B cell (primary cell): Measurements from ENCODE around the gene SERHL2. TPM values are rescaled to one million over a fixed set of nuclear protein-coding genes. Genes with fewer than 3 reads are reported as not detected.
"Not testable (repeated sequence)": the region's sequence is repeated elsewhere in the genome, so short reads cannot be mapped to it uniquely, and the experiment has no call there.

ENCODE experiments used
- ATAC-seq: fragments of 200-7000 bp; cut with Tn5 transposase; one replicate; pipeline ENCODE4 v1.10.0; 2021; ENCODE audit warnings: low read depth, mild to moderate bottlenecking, moderate number of reproducible peaks, moderate library complexity
- CTCF ChIA-PET: fragments of 350-600 bp; sonication (Branson Sonifier 250); formaldehyde crosslinking; loops from one replicate; lab custom pipeline; 2021; ENCODE audit warnings: antibody characterized with exemption, inconsistent platforms; lab: Charles Lee
- POLR2A ChIA-PET: fragments of 350-600 bp; sonication (Branson Sonifier 250); formaldehyde crosslinking; loops from one replicate; lab custom pipeline; 2021; ENCODE audit warnings: antibody characterized with exemption; lab: Charles Lee
- DNase-seq: peaks from one replicate; pipeline ENCODE4 v3.0.0; 2013
- H2AFZ ChIP-seq: 2 replicates; pipeline ENCODE4 v1.6.1; 2012; ENCODE audit warnings: mild to moderate bottlenecking, low read depth, low read length; ENCODE audit not compliant: insufficient read depth, poor library complexity, severe bottlenecking
- H3K27ac ChIP-seq, 2 donors: 1 replicate in 1 of 2; 2 replicates in 1 of 2; pipeline ENCODE4 v1.5.1; 2012 to 2013; ENCODE audit warnings: low read length in 2 of 2, mild to moderate bottlenecking in 2 of 2, moderate library complexity in 1 of 2
- H3K27me3 ChIP-seq, 4 experiments: fragments of 200-600 bp in 1 of 4; sonication (generic) in 1 of 4; replicated peaks in 1 of 4; 1 replicate in 2 of 4; 2 replicates in 2 of 4; pipeline versions ENCODE4 v1.6.1 to v1.7.0; 2013 to 2016; ENCODE audit warnings: low read length in 3 of 4, mild to moderate bottlenecking in 2 of 4, mixed read lengths in 1 of 4, moderate library complexity in 1 of 4; ENCODE audit not compliant: insufficient read depth in 4 of 4, control insufficient read depth in 3 of 4; ENCODE audit errors: control extremely low read depth in 1 of 4
- H3K36me3 ChIP-seq, 2 experiments: replicated peaks in 1 of 2; 1 replicate in 1 of 2; 2 replicates in 1 of 2; pipeline versions ENCODE4 v1.6.1 to v1.7.1; 2013; ENCODE audit warnings: low read length in 1 of 2; ENCODE audit not compliant: insufficient read depth in 2 of 2, control insufficient read depth in 1 of 2; ENCODE audit errors: control extremely low read depth in 1 of 2, extremely low read depth in 1 of 2
- H3K4me1 ChIP-seq, 2 donors: fragments of 200-600 bp in 1 of 2; sonication (generic) in 1 of 2; 1 replicate in 1 of 2; 2 replicates in 1 of 2; pipeline versions ENCODE4 v1.5.1 to v1.6.1; 2013 to 2017; ENCODE audit warnings: low read length in 2 of 2; ENCODE audit not compliant: control insufficient read depth in 2 of 2, insufficient read depth in 2 of 2
- H3K4me2 ChIP-seq: replicated peaks from 2 replicates; pipeline ENCODE3; 2012; ENCODE audit warnings: mild to moderate bottlenecking, low read depth, low read length; ENCODE audit not compliant: poor library complexity, severe bottlenecking
- H3K4me3 ChIP-seq, 5 experiments: fragments of 200-600 bp in 1 of 5; sonication (generic) in 1 of 5; 1 replicate in 3 of 5; 2 replicates in 2 of 5; pipeline versions ENCODE4 v1.5.1 to v1.7.0; 2011 to 2016; ENCODE audit warnings: low read length in 4 of 5, mild to moderate bottlenecking in 4 of 5, low read depth in 2 of 5, control low read depth in 1 of 5, moderate library complexity in 1 of 5; ENCODE audit not compliant: insufficient read depth in 1 of 5; ENCODE audit errors: control extremely low read depth in 1 of 5, extremely low read depth in 1 of 5
- H3K79me2 ChIP-seq: fragments of 200-600 bp; sonication (generic); one replicate; pipeline ENCODE4 v1.6.0; 2016; ENCODE audit warnings: low read length; ENCODE audit not compliant: control insufficient read depth, insufficient read depth
- H3K9ac ChIP-seq: fragments of 200-600 bp; sonication (generic); 2 replicates; pipeline ENCODE4 v1.6.1; 2017; ENCODE audit warnings: mild to moderate bottlenecking, low read length, moderate library complexity
- H3K9me3 ChIP-seq, 3 donors: one replicate each; pipeline versions ENCODE4 v1.6.1 to v1.7.1; 2013; ENCODE audit warnings: low read length in 2 of 3; ENCODE audit not compliant: control insufficient read depth in 2 of 3, insufficient read depth in 1 of 3; ENCODE audit errors: control extremely low read depth in 1 of 3
- H4K20me1 ChIP-seq: 2 replicates; pipeline ENCODE4 v1.6.0; 2012; ENCODE audit warnings: mild to moderate bottlenecking, low read length; ENCODE audit not compliant: insufficient read depth, control insufficient read depth, poor library complexity, severe bottlenecking
- H3K27ac Mint-ChIP-seq: one replicate; pipeline ENCODE4 v1.8.0; 2021; ENCODE audit warnings: mixed read lengths
- H3K27me3 Mint-ChIP-seq: one replicate; pipeline ENCODE4 v1.8.0; 2021; ENCODE audit warnings: mixed read lengths
- H3K4me1 Mint-ChIP-seq: one replicate; pipeline ENCODE4 v1.8.0; 2021; ENCODE audit warnings: mixed read lengths
- H3K4me3 Mint-ChIP-seq: one replicate; pipeline ENCODE4 v1.8.0; 2021; ENCODE audit warnings: mixed read lengths
- H3K9me3 Mint-ChIP-seq: one replicate; pipeline ENCODE4 v1.8.0; 2022; ENCODE audit warnings: mixed read lengths; ENCODE audit not compliant: insufficient read depth
- EZH2 ChIP-seq: IDR thresholded peaks from 2 replicates; pipeline ENCODE4 v1.6.1; 2012; ENCODE audit warnings: borderline replicate concordance, low read depth, mild to moderate bottlenecking, moderate library complexity, low read length; ENCODE audit not compliant: insufficient read depth, poor library complexity, severe bottlenecking
- WGBS: methylation state at CpG from one replicate; pipeline ENCODE4 v1.1.5; 2013; ENCODE audit warnings: missing lambda C conversion rate; ENCODE audit not compliant: insufficient coverage; 5-methylcytosine and 5-hydroxymethylcytosine counted together
- intact Hi-C: fragments of 100-400 bp; cut with micrococcal nuclease; formaldehyde crosslinking; loops from one replicate; pipeline ENCODE4 v1.10.0; 2022
- polyA plus RNA-seq: library from polyadenylated mRNA; depleted of rRNA; stranded (reverse); fragments of >200 nt; gene quantifications from 2 replicates; pipeline ENCODE4 v1.2.3, GENCODE V29; 2012
- total RNA-seq, 2 donors: library from RNA; stranded (reverse); fragments of 120-200 nt in 1 of 2; gene quantifications; 1 replicate in 1 of 2; 2 replicates in 1 of 2; pipeline versions ENCODE4 v1.2.3 to v1.2.4, GENCODE V29; 2013 to 2022
- TF ChIP-seq, protein P1 (sequence below): fragments of 200-600 bp; IDR thresholded peaks from one replicate; pipeline ENCODE4 v1.8.0; 2022; ENCODE audit warnings: antibody characterized with exemption, mild to moderate bottlenecking

The SERHL2 gene
- total and polyA plus RNA-seq, 2 donors (not counting 1 experiment from before 2014, with no cell fraction given): 5.5 to 7.3 TPM

DNA sequence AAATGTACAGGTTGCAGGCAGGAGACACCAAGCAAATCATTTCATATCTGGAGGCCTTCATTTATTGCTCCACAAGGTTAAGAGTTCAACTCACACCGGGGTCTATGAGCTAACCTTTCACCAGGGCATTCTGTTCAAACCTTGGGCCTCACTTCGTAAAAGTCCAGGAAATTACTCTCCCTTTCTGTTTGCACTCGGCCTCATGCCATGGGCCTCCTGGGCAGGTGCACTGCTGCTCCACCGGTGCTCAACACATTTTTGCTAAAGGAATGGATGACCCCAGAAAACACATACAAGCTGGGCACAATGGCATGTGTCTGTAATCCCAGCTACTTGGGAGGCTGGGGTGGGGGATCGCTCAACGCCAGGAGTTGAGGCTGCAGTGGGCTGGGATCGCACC is 17.6 kb upstream of the SERHL2 start:
- POLR2A ChIA-PET: interaction anchor here (0.6 to 2.4 kb wide), 4 partner anchors 12 to 139 kb away, joined by 3 to 10 read pairs (median 4); partner anchors contain the start of gene POLDIP3
- H3K4me1 Mint-ChIP-seq: peaks cover 70% of the 10 kb centered on the region
- H3K9me3 ChIP-seq: no peaks in the 10 kb centered on the region
- no peak for ATAC-seq
- no peak for TF ChIP-seq EZH2
- TF ChIP-seq, protein P1, sequence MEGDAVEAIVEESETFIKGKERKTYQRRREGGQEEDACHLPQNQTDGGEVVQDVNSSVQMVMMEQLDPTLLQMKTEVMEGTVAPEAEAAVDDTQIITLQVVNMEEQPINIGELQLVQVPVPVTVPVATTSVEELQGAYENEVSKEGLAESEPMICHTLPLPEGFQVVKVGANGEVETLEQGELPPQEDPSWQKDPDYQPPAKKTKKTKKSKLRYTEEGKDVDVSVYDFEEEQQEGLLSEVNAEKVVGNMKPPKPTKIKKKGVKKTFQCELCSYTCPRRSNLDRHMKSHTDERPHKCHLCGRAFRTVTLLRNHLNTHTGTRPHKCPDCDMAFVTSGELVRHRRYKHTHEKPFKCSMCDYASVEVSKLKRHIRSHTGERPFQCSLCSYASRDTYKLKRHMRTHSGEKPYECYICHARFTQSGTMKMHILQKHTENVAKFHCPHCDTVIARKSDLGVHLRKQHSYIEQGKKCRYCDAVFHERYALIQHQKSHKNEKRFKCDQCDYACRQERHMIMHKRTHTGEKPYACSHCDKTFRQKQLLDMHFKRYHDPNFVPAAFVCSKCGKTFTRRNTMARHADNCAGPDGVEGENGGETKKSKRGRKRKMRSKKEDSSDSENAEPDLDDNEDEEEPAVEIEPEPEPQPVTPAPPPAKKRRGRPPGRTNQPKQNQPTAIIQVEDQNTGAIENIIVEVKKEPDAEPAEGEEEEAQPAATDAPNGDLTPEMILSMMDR: no peak
- H3K27ac Mint-ChIP-seq: peak overlapping the region; percentile 85
- H3K79me2 ChIP-seq: no peaks in the 10 kb centered on the region
- peak overlapping the region; percentile 59 for H3K4me2 ChIP-seq
- no peak overlapping the region for H2AFZ ChIP-seq
- H3K27me3 ChIP-seq: no peaks in the 10 kb centered on the region
- H3K27ac ChIP-seq: peak overlapping the region in 1 of 2 donors; percentile 75
- no peaks in the 10 kb centered on the region for H3K27me3 Mint-ChIP-seq
- H3K4me3 Mint-ChIP-seq: peak overlapping the region; percentile 72
- peak overlapping the region in 1 of 5 experiments; percentile 20 for H3K4me3 ChIP-seq
- H3K36me3 ChIP-seq: no peaks in the 10 kb centered on the region
- WGBS: 91% methylated on average over 7 of the region's 7 CpGs
- no peak overlapping the region for H3K9ac ChIP-seq
- peaks cover 44 to 76% of the 10 kb centered on the region in 2 donors for H3K4me1 ChIP-seq
- CTCF ChIA-PET: interaction anchor here (1.2 to 6.6 kb wide), 2 partner anchors 14 to 98 kb away, joined by 3 to 59 read pairs; no protein-coding TSS in a partner anchor
- no peaks in the 10 kb centered on the region for H3K9me3 Mint-ChIP-seq
- intact Hi-C loops: no loop called here
- DNase-seq: no peak
- H4K20me1 ChIP-seq: no peaks in the 10 kb centered on the region

DNA sequence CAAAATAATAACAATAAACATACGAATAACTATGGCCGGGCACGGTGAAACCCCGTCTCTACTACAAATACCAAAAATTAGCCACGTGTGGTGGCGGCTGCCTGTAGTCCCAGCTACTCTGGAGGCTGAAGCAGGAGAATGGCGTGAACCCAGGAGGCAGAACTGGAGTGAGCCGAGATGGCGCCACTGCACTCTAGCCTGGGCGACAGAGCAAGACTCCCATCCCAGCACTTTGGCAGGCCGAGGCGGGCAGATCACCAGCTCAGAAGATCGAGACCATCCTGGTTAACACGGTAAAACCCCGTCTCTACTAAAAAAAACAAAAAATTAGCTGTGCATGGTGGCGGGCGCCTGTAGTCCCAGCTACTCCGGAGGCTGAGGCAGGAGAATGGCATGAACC is 17.1 kb upstream of the SERHL2 start:
- not testable (repeated sequence) for H3K36me3 ChIP-seq, ATAC-seq, H3K79me2 ChIP-seq, H3K9me3 Mint-ChIP-seq, H3K27me3 Mint-ChIP-seq, H4K20me1 ChIP-seq, DNase-seq, H3K27me3 ChIP-seq, H3K9ac ChIP-seq, H3K9me3 ChIP-seq
- H3K4me1 Mint-ChIP-seq: peaks cover 70% of the 10 kb centered on the region
- peak overlapping the region; percentile 59 for H3K4me2 ChIP-seq
- peak overlapping the region; percentile 60 to 75 for H3K27ac ChIP-seq
- ChIA-PET POLR2A (interaction anchor here (0.6 to 2.4 kb wide), 4 partner anchors 12 to 614 kb away, joined by 3 to 10 read pairs (median 8); partner anchors contain the start of genes POLDIP3 and TSPO), CTCF (interaction anchor here (0.9 to 6.6 kb wide), 3 partner anchors 14 to 99 kb away, joined by 3 to 59 read pairs (median 3); partner anchors contain the start of gene POLDIP3)
- peak overlapping the region; percentile 94 for H3K27ac Mint-ChIP-seq
- intact Hi-C loops: loop anchor here (1.0 kb wide), 1 partner anchor 15 kb away; no protein-coding TSS in a partner anchor
- peak overlapping the region; percentile 72 for H3K4me3 Mint-ChIP-seq
- peaks cover 44 to 76% of the 10 kb centered on the region in 2 donors for H3K4me1 ChIP-seq
- WGBS: 53% methylated on average over 18 of the region's 18 CpGs
- H3K4me3 ChIP-seq: peak overlapping the region in 2 of 5 experiments; percentile 19 to 20
- H2AFZ ChIP-seq: peak overlapping the region; percentile 42

DNA sequence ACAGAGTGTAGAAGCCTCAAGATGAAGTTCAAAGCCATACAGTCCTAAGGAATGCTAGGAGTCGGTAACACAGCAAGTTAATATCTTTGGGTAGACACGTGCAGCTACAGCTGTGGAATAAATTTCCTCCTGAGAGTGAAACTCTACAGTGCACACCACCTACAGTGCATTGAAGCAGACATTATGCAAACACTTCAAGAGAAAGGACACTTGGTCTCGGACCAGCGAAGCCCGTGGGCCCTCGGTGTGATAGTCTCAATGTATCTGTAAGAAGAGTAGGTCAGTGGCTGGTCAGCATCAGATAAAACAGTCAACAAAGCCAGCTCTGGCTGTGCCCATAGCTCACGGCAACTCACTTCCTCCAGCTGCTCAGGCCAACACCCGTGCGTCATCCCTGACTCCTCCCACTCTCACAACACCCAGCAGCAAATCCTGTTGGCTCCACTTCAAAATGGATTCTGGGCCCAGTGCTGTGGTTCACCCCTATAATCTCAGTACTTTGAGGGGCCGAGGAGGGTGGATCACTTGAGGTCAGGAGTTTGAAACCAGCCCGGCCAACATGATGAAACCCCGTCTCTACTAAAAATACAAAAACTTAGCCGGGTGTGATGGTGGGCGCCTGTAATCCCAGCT is 16.4 kb upstream of the SERHL2 start:
- DNase-seq (peak; percentile 65), ATAC-seq (peak; percentile 58)
- ChIA-PET POLR2A (interaction anchor here (0.6 to 2.4 kb wide), 3 partner anchors 13 to 614 kb away, joined by 4 to 10 read pairs (median 10); partner anchors contain the start of genes POLDIP3 and TSPO), CTCF (interaction anchor here (0.8 to 6.6 kb wide), 4 partner anchors 8 to 99 kb away, joined by 3 to 59 read pairs (median 4); partner anchors contain the start of gene POLDIP3)
- H2AFZ ChIP-seq, H3K27me3 ChIP-seq, H3K9ac ChIP-seq, H3K9me3 ChIP-seq, H4K20me1 ChIP-seq, H3K27me3 Mint-ChIP-seq, H3K36me3 ChIP-seq, H3K9me3 Mint-ChIP-seq, H3K79me2 ChIP-seq: not testable (repeated sequence)
- H3K4me2 ChIP-seq: peak overlapping the region; percentile 59
- intact Hi-C loops: loop anchor here (1.0 kb wide), 1 partner anchor 14 kb away; no protein-coding TSS in a partner anchor
- peak overlapping the region in 1 of 5 experiments; percentile 20 for H3K4me3 ChIP-seq
- peaks cover 44 to 72% of the 10 kb centered on the region in 2 donors for H3K4me1 ChIP-seq
- 0% methylated on average over 2 of the region's 14 CpGs for WGBS
- Mint-ChIP-seq H3K27ac (peak overlapping the region; percentile 94), H3K4me3 (peak overlapping the region; percentile 72), H3K4me1 (peaks cover 68% of the 10 kb centered on the region)
- peak overlapping the region; percentile 60 to 75 for H3K27ac ChIP-seq
